ENCODE results near the gene TBCD. TPM values are rescaled to one million over a fixed set of nuclear protein-coding genes. Genes with fewer than 3 reads are reported as not detected.

Gene TBCD
- total RNA-seq, 1 experiment from 2014 or later, result 129 TPM

GRCh38 chr17:82865774-82866395 lies 114.0 kb downstream of the TBCD start:
- Histone ChIP-seq H2AK5ac (ENCODE audit: insufficient read length, low read length) (no peak overlapping the region), H3K56ac (ENCODE audit: insufficient read length, low read depth, low read length) (no peak overlapping the region), H2BK120ac (ENCODE audit: low read depth, low read length, poor library complexity, severe bottlenecking) (no peak overlapping the region), H2AFZ (ENCODE audit: low read length) (no peak overlapping the region), H3K18ac (ENCODE audit: insufficient read length, low read depth, low read length) (no peak overlapping the region), H3T11ph (ENCODE audit: low read length) (no peak overlapping the region), H2BK12ac (ENCODE audit: insufficient read length, low read depth, low read length) (no peak overlapping the region), H4K5ac (ENCODE audit: insufficient read length, low read depth, low read length) (no peak overlapping the region), H2BK15ac (ENCODE audit: low read depth, low read length) (no peak overlapping the region), H3K27ac (ENCODE audit: insufficient read length, low read depth, low read length) (no peak overlapping the region), H3K4me2 (ENCODE audit: insufficient read depth, insufficient read length, low read length) (no peak overlapping the region), H2BK20ac (ENCODE audit: low read depth, low read length, poor library complexity, severe bottlenecking) (no peak overlapping the region), H2BK5ac (ENCODE audit: insufficient read length, low read length) (no peak overlapping the region), H3K9ac (ENCODE audit: extremely low read depth, insufficient read length, low read length) (no peak overlapping the region), H4K20me1 (ENCODE audit: control insufficient read depth, insufficient read depth, insufficient read length) (no peaks in the 10 kb centered on the region), H3K23ac (ENCODE audit: insufficient read length, low read depth, low read length) (no peak overlapping the region), H3K9me3 (ENCODE audit: control insufficient read depth, low read depth, low read length) (no peaks in the 10 kb centered on the region), H4K8ac (replicated peaks; ENCODE audit: insufficient read length, low read depth, low read length) (no peak overlapping the region), H3K27me3 (ENCODE audit: insufficient read depth, low read length) (no peaks in the 10 kb centered on the region), H4K91ac (ENCODE audit: insufficient read length, low read depth, low read length) (no peak overlapping the region), H3K4me1 (ENCODE audit: insufficient read depth, low read length) (no peaks in the 10 kb centered on the region), H3K23me2 (ENCODE audit: insufficient read length, low read depth, low read length, poor library complexity, severe bottlenecking) (peaks cover 3% of the 10 kb centered on the region), H3K79me2 (ENCODE audit: insufficient read depth, low read length) (no peaks in the 10 kb centered on the region; the same call in 1 of the 2 replicates), H3K79me1 (ENCODE audit: insufficient read depth, low read depth, low read length, poor library complexity, severe bottlenecking) (peaks cover 3% of the 10 kb centered on the region), H3K14ac (ENCODE audit: insufficient read depth, low read length) (no peak overlapping the region), H3K4ac (ENCODE audit: low read depth, low read length) (no peak overlapping the region)
- no peak for TF ChIP-seq CTCF (conservative IDR thresholded peaks at IDR 0.05)
- H3K27me3 Mint-ChIP-seq (ENCODE audit: low read depth), result no peaks in the 10 kb centered on the region; the same call in 1 of the 2 replicates
- no peak overlapping the region for H3K4me3 Mint-ChIP-seq
- H3K4me1 Mint-ChIP-seq, result peaks cover 6 to 28% of the 10 kb centered on the region in 2 experiments
- peak overlapping the region in 2 of 3 experiments; percentile 68 to 94; a peak in 2 of 7 replicates for H3K27ac Mint-ChIP-seq
- WGBS (ENCODE audit: extremely low coverage, insufficient read length, low lambda C conversion rate), result no CpG with 5 or more reads among the region's 9 CpGs
- H3K36me3 Mint-ChIP-seq (ENCODE audit: insufficient read depth in 1 of 3, low read depth in 3 of 3), result peaks cover 8 to 17% (median 12%) of the 10 kb centered on the region in 3 experiments; a peak in 6 of 7 replicates
- DNase-seq, result no peak
- no peaks in the 10 kb centered on the region for H3K9me3 Mint-ChIP-seq
